K562 (cell line): ENCODE measurements around the gene MTHFR. TPM values are rescaled to one million over a fixed set of nuclear protein-coding genes. Genes with fewer than 3 reads are reported as not detected.

ENCODE experiments used
- AFF4 ChIP-seq: sonication (generic); formaldehyde crosslinking; IDR thresholded peaks from 2 replicates; pipeline ENCODE4 v1.8.0; 2023; ENCODE audit warnings: mild to moderate bottlenecking, missing genetic modification reagents
- CC2D1A ChIP-seq: fragments of 450-650 bp; IDR thresholded peaks from 2 replicates; pipeline ENCODE4 v1.6.1; 2017; ENCODE audit warnings: mild to moderate bottlenecking
- GATA2 ChIP-seq: sonication (generic); formaldehyde crosslinking; IDR thresholded peaks from 2 replicates; pipeline ENCODE4 v1.4.0; 2020; ENCODE audit warnings: mild to moderate bottlenecking, missing genetic modification reagents
- PRDM10 ChIP-seq: fragments of 450-650 bp; IDR thresholded peaks from 2 replicates; pipeline ENCODE4 v1.6.1; 2018; ENCODE audit not compliant: partially characterized antibody
- RNF2 ChIP-seq: sonication (generic); IDR thresholded peaks from 2 replicates; pipeline ENCODE4 v1.6.1; 2016
- ZNF274 ChIP-seq: IDR thresholded peaks from 2 replicates; pipeline ENCODE4 v1.6.1; 2011; ENCODE audit warnings: low read depth, mild to moderate bottlenecking, low read length, moderate library complexity, borderline replicate concordance
- ZNF707 ChIP-seq: fragments of 250-450 bp; sonication (Bioruptor Pico); conservative IDR thresholded peaks from 2 replicates; pipeline ENCODE4 v1.8.0; 2022; ENCODE audit warnings: inconsistent platforms, mild to moderate bottlenecking, moderate library complexity
- polyA plus RNA-seq, 8 experiments: library from polyadenylated mRNA; depleted of rRNA in 4 of 8; stranded (reverse) in 5 of 8; unstranded in 3 of 8; fragments of >200 nt; fragmentation: Nextera tagmentation in 2 of 8; fragmentation: Illumina TruSeq in 1 of 8; extraction: Ambion mirVana in 2 of 8; extraction: Trizol in 1 of 8; gene quantifications; 2 replicates each; pipeline versions ENCODE4 v1.2.1 to v1.2.3, GENCODE V29; 2011 to 2014; ENCODE audit warnings: inconsistent platforms in 1 of 8, missing spikeins in 1 of 8
- total RNA-seq, 7 experiments: library from RNA; depleted of rRNA in 6 of 7; stranded (reverse); fragments of >200 nt in 6 of 7; fragmentation: Illumina TruSeq in 2 of 7; extraction: Trizol in 2 of 7; gene quantifications; 2 replicates each; pipeline versions ENCODE4 v1.2.1 to v1.2.3, GENCODE V29; 2011 to 2021; ENCODE audit warnings: low replicate concordance in 1 of 7
- TF ChIP-seq, protein P1 (sequence below): fragments of 200-800 bp; sonication (Bioruptor generic); IDR thresholded peaks from 2 replicates; pipeline ENCODE4 v1.6.1; 2016; ENCODE audit warnings: missing genetic modification characterization, missing compliant biosample characterization
- TF ChIP-seq, protein P2 (sequence below): fragments of 250-450 bp; sonication (Bioruptor Pico); IDR thresholded peaks from 2 replicates; pipeline ENCODE4 v1.5.0; 2021; ENCODE audit warnings: mild to moderate bottlenecking, borderline replicate concordance

The MTHFR gene
- total and polyA plus RNA-seq, 9 of the 15 experiments (the other 6 are each of a cell fraction or from before 2014, with no cell fraction given), result 5.0 to 104 (median 62.6) TPM

- TF ChIP-seq, protein P1, sequence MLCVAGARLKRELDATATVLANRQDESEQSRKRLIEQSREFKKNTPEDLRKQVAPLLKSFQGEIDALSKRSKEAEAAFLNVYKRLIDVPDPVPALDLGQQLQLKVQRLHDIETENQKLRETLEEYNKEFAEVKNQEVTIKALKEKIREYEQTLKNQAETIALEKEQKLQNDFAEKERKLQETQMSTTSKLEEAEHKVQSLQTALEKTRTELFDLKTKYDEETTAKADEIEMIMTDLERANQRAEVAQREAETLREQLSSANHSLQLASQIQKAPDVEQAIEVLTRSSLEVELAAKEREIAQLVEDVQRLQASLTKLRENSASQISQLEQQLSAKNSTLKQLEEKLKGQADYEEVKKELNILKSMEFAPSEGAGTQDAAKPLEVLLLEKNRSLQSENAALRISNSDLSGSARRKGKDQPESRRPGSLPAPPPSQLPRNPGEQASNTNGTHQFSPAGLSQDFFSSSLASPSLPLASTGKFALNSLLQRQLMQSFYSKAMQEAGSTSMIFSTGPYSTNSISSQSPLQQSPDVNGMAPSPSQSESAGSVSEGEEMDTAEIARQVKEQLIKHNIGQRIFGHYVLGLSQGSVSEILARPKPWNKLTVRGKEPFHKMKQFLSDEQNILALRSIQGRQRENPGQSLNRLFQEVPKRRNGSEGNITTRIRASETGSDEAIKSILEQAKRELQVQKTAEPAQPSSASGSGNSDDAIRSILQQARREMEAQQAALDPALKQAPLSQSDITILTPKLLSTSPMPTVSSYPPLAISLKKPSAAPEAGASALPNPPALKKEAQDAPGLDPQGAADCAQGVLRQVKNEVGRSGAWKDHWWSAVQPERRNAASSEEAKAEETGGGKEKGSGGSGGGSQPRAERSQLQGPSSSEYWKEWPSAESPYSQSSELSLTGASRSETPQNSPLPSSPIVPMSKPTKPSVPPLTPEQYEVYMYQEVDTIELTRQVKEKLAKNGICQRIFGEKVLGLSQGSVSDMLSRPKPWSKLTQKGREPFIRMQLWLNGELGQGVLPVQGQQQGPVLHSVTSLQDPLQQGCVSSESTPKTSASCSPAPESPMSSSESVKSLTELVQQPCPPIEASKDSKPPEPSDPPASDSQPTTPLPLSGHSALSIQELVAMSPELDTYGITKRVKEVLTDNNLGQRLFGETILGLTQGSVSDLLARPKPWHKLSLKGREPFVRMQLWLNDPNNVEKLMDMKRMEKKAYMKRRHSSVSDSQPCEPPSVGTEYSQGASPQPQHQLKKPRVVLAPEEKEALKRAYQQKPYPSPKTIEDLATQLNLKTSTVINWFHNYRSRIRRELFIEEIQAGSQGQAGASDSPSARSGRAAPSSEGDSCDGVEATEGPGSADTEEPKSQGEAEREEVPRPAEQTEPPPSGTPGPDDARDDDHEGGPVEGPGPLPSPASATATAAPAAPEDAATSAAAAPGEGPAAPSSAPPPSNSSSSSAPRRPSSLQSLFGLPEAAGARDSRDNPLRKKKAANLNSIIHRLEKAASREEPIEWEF, result no peak
- TF ChIP-seq AFF4 (CRISPR knock-in tag), result 0 out of 2 replicates have a peak, but pooled peaks have one; percentile 10
- TF ChIP-seq RNF2, result no peak
- TF ChIP-seq PRDM10, result no peak
- no peak for TF ChIP-seq ZNF707 (CRISPR knock-in tag)
- no peak for TF ChIP-seq ZNF274
- TF ChIP-seq, protein P2, sequence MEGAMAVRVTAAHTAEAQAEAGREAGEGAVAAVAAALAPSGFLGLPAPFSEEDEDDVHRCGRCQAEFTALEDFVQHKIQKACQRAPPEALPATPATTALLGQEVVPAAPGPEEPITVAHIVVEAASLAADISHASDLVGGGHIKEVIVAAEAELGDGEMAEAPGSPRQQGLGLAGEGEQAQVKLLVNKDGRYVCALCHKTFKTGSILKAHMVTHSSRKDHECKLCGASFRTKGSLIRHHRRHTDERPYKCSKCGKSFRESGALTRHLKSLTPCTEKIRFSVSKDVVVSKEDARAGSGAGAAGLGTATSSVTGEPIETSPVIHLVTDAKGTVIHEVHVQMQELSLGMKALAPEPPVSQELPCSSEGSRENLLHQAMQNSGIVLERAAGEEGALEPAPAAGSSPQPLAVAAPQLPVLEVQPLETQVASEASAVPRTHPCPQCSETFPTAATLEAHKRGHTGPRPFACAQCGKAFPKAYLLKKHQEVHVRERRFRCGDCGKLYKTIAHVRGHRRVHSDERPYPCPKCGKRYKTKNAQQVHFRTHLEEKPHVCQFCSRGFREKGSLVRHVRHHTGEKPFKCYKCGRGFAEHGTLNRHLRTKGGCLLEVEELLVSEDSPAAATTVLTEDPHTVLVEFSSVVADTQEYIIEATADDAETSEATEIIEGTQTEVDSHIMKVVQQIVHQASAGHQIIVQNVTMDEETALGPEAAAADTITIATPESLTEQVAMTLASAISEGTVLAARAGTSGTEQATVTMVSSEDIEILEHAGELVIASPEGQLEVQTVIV (CRISPR knock-in tag), result no peak
- no peak for TF ChIP-seq GATA2 (CRISPR knock-in tag)
- TF ChIP-seq CC2D1A, result peak; percentile 95; the same call in 1 of the 2 replicates
Measured at GRCh38 chr1:11802973-11803885, 2.5 kb downstream of the MTHFR start (continued).
